HL-60 (cell line): ENCODE results near the gene WTIP.

Experiments used
- DNase-seq, 2 experiments: peaks; one replicate each; pipeline ENCODE4 v3.0.0-alpha.2; 2010 to 2020; ENCODE audit warnings: low read depth in 1 of 2, low spot score in 1 of 2
- H3K27ac ChIP-seq: fragments of 250-450 bp; sonication (Bioruptor Pico); replicated peaks from 2 replicates; pipeline ENCODE4 v1.5.1; 2020; ENCODE audit warnings: mild to moderate bottlenecking, moderate library complexity
- H3K27me3 ChIP-seq: fragments of 250-450 bp; sonication (Bioruptor Pico); 2 replicates; pipeline ENCODE4 v1.5.1; 2021; ENCODE audit warnings: mild to moderate bottlenecking, moderate library complexity; ENCODE audit not compliant: insufficient read depth, poor library complexity, severe bottlenecking
- H3K4me3 ChIP-seq: replicated peaks from 2 replicates; pipeline ENCODE4 v1.5.1; 2011; ENCODE audit warnings: mild to moderate bottlenecking, control low read depth, low read length; ENCODE audit not compliant: insufficient read depth
- GABPA ChIP-seq: IDR thresholded peaks from 2 replicates; pipeline ENCODE4 v1.6.1; 2012; ENCODE audit warnings: low read depth
- POLR2AphosphoS5 ChIP-seq: IDR thresholded peaks from 2 replicates; pipeline ENCODE4 v1.6.1; 2012; ENCODE audit warnings: low read depth
- SPI1 ChIP-seq: IDR thresholded peaks from 2 replicates; pipeline ENCODE4 v1.6.1; 2012; ENCODE audit warnings: low read depth, mild to moderate bottlenecking, borderline replicate concordance
- TF ChIP-seq, protein P1 (sequence below): IDR thresholded peaks from 2 replicates; pipeline ENCODE4 v1.6.1; 2012; ENCODE audit warnings: low read depth; ENCODE audit not compliant: insufficient replicate concordance
- TF ChIP-seq, protein P2 (sequence below): IDR thresholded peaks from one replicate; pipeline ENCODE4 v1.5.1; 2011; ENCODE audit warnings: low read length, control low read depth, inconsistent platforms; ENCODE audit not compliant: insufficient read depth

The WTIP gene

GRCh38 chr19:34539396-34539795 lies 57.8 kb downstream of the WTIP start:
- TF ChIP-seq, protein P1, sequence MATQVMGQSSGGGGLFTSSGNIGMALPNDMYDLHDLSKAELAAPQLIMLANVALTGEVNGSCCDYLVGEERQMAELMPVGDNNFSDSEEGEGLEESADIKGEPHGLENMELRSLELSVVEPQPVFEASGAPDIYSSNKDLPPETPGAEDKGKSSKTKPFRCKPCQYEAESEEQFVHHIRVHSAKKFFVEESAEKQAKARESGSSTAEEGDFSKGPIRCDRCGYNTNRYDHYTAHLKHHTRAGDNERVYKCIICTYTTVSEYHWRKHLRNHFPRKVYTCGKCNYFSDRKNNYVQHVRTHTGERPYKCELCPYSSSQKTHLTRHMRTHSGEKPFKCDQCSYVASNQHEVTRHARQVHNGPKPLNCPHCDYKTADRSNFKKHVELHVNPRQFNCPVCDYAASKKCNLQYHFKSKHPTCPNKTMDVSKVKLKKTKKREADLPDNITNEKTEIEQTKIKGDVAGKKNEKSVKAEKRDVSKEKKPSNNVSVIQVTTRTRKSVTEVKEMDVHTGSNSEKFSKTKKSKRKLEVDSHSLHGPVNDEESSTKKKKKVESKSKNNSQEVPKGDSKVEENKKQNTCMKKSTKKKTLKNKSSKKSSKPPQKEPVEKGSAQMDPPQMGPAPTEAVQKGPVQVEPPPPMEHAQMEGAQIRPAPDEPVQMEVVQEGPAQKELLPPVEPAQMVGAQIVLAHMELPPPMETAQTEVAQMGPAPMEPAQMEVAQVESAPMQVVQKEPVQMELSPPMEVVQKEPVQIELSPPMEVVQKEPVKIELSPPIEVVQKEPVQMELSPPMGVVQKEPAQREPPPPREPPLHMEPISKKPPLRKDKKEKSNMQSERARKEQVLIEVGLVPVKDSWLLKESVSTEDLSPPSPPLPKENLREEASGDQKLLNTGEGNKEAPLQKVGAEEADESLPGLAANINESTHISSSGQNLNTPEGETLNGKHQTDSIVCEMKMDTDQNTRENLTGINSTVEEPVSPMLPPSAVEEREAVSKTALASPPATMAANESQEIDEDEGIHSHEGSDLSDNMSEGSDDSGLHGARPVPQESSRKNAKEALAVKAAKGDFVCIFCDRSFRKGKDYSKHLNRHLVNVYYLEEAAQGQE, result no peak
- TF ChIP-seq POLR2AphosphoS5 (no peak), SPI1 (no peak), GABPA (no peak)
- TF ChIP-seq, protein P2, sequence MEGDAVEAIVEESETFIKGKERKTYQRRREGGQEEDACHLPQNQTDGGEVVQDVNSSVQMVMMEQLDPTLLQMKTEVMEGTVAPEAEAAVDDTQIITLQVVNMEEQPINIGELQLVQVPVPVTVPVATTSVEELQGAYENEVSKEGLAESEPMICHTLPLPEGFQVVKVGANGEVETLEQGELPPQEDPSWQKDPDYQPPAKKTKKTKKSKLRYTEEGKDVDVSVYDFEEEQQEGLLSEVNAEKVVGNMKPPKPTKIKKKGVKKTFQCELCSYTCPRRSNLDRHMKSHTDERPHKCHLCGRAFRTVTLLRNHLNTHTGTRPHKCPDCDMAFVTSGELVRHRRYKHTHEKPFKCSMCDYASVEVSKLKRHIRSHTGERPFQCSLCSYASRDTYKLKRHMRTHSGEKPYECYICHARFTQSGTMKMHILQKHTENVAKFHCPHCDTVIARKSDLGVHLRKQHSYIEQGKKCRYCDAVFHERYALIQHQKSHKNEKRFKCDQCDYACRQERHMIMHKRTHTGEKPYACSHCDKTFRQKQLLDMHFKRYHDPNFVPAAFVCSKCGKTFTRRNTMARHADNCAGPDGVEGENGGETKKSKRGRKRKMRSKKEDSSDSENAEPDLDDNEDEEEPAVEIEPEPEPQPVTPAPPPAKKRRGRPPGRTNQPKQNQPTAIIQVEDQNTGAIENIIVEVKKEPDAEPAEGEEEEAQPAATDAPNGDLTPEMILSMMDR, result no peak
- DNase-seq, result no peak
- no peak overlapping the region for H3K27ac ChIP-seq
- H3K4me3 ChIP-seq, result no peak overlapping the region
- H3K27me3 ChIP-seq, result no peaks in the 10 kb centered on the region

- no peak for DNase-seq
- Histone ChIP-seq H3K27me3 (no peaks in the 10 kb centered on the region), H3K4me3 (no peak overlapping the region), H3K27ac (no peak overlapping the region)
- TF ChIP-seq SPI1 (no peak), GABPA (no peak), POLR2AphosphoS5 (no peak)
- TF ChIP-seq, protein P2, result no peak
- TF ChIP-seq, protein P1, result no peak
These were observed 59.4 kb downstream of the WTIP start for GRCh38 chr19:34540811-34541557.

GRCh38 chr19:34549833-34550232 lies 68.3 kb downstream of the WTIP start:
- Histone ChIP-seq H3K27ac (no peak overlapping the region), H3K4me3 (no peak overlapping the region), H3K27me3 (no peaks in the 10 kb centered on the region)
- TF ChIP-seq GABPA, result no peak
- TF ChIP-seq POLR2AphosphoS5, result no peak
- TF ChIP-seq SPI1, result no peak
- TF ChIP-seq, protein P1, result no peak
- TF ChIP-seq, protein P2, result no peak
- DNase-seq, result no peak
